HG03432 (cell line): Measurements from ENCODE around the gene B9D1.

Experiments
- ATAC-seq: cut with Tn5 transposase; IDR thresholded peaks from one replicate; pipeline ENCODE4 v1.9.1; 2021; ENCODE audit warnings: mild to moderate bottlenecking, moderate library complexity; ENCODE audit not compliant: unreplicated experiment

B9D1 gene

GRCh38 chr17:19388791-19389785 is 26.6 kb upstream of the B9D1 start:
- ATAC-seq: no peak

GRCh38 chr17:19387921-19388521 is 25.5 kb upstream of the B9D1 start:
- ATAC-seq: no peak

GRCh38 chr17:19386974-19387920 is 24.7 kb upstream of the B9D1 start, which contains the start of gene MFAP4:
MFAP4 (minus strand) TSS chr17:19387190; CDS start chr17:19387155, 35 bp downstream.
- ATAC-seq: no peak

GRCh38 chr17:19386051-19386929 is 23.8 kb upstream of the B9D1 start:
- no peak for ATAC-seq

GRCh38 chr17:19385521-19385983 is 23.0 kb upstream of the B9D1 start:
- ATAC-seq: no peak

- ATAC-seq: no peak
Measured at GRCh38 chr17:19384723-19385391, 22.3 kb upstream of the B9D1 start.

- ATAC-seq: no peak
Measured at GRCh38 chr17:19383681-19384470, 21.4 kb upstream of the B9D1 start.

GRCh38 chr17:19382531-19383444 is 20.3 kb upstream of the B9D1 start:
- ATAC-seq: no peak

GRCh38 chr17:19381741-19382444 is 19.4 kb upstream of the B9D1 start:
- ATAC-seq: no peak

GRCh38 chr17:19381361-19381740 is 18.8 kb upstream of the B9D1 start:
- no peak for ATAC-seq

GRCh38 chr17:19380481-19381301 is 18.2 kb upstream of the B9D1 start:
- no peak for ATAC-seq

GRCh38 chr17:19379361-19380065 is 17.0 kb upstream of the B9D1 start:
- no peak for ATAC-seq

- ATAC-seq: peak; percentile 23
Measured at GRCh38 chr17:19378416-19379360, 16.2 kb upstream of the B9D1 start, which contains the start of gene MAPK7. MAPK7 (plus strand) TSS chr17:19378498; CDS start chr17:19378901, 403 bp downstream.
